ENCODE measurements around the gene ATP1A4. TPM values are rescaled to one million over a fixed set of nuclear protein-coding genes. Genes with fewer than 3 reads are reported as not detected.

Gene ATP1A4
- polyA plus RNA-seq, 3 donors = 1.00 to 16.0 TPM; not detected in 1

DNA sequence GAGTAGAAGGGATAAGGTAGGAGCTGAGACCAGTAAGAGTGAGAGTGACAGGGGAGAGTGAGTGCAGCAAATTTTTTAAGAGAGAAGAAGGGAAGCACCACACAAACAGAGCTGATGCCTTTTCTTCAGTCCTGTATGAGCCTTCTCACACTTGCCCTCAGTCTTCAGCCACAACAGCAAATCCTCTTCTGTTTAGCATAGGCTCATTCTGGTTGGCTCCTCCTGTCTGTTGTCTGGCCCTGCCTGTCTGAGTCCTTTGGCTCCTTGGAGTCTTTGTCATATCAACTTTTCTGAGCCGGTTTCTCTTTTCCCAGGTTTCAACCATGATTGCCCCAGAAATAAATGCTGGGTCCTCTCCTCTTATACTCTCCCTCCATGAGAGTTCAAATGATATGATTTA is 26.3 kb downstream of the ATP1A4 start:
- H3K27ac ChIP-seq (ENCODE audit: low read depth in 1 of 2, low read length in 2 of 2) = no peak overlapping the region
- Mint-ChIP-seq H3K9me3 (peaks cover 0 to 3% (median 0%) of the 10 kb centered on the region in 7 donors), H3K4me3 (peak overlapping the region in 1 of 2 donors; percentile 10), H3K4me1 (no peaks in the 10 kb centered on the region), H3K27ac (peak overlapping the region in 1 of 7 donors; percentile 61), H3K36me3 (peaks cover 0 to 4% of the 10 kb centered on the region in 2 donors), H3K27me3 (ENCODE audit: low read depth in 3 of 3) (peaks cover 4 to 7% (median 5%) of the 10 kb centered on the region in 3 donors)
- no peak overlapping the region for H3K9ac ChIP-seq (ENCODE audit: insufficient read depth, low read length, poor library complexity, severe bottlenecking)
- H3K9me3 ChIP-seq (replicated peaks in 1 of 2; ENCODE audit: control insufficient read depth in 1 of 2, insufficient read depth in 1 of 2, low read length in 2 of 2) = no peaks in the 10 kb centered on the region
- H4K20me1 ChIP-seq (ENCODE audit: insufficient read depth, low read length) = no peaks in the 10 kb centered on the region
- no peak for DNase-seq
- TF ChIP-seq, protein P1, sequence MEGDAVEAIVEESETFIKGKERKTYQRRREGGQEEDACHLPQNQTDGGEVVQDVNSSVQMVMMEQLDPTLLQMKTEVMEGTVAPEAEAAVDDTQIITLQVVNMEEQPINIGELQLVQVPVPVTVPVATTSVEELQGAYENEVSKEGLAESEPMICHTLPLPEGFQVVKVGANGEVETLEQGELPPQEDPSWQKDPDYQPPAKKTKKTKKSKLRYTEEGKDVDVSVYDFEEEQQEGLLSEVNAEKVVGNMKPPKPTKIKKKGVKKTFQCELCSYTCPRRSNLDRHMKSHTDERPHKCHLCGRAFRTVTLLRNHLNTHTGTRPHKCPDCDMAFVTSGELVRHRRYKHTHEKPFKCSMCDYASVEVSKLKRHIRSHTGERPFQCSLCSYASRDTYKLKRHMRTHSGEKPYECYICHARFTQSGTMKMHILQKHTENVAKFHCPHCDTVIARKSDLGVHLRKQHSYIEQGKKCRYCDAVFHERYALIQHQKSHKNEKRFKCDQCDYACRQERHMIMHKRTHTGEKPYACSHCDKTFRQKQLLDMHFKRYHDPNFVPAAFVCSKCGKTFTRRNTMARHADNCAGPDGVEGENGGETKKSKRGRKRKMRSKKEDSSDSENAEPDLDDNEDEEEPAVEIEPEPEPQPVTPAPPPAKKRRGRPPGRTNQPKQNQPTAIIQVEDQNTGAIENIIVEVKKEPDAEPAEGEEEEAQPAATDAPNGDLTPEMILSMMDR (IDR thresholded peaks at IDR 0.05) = no peak
- no peaks in the 10 kb centered on the region for H3K79me2 ChIP-seq (ENCODE audit: insufficient read depth, low read length)
- H3K4me3 ChIP-seq (replicated peaks in 1 of 3; ENCODE audit: low read depth in 2 of 3, low read length in 3 of 3) = no peak overlapping the region
- WGBS (ENCODE audit: insufficient coverage) = no CpG with 5 or more reads among the region's 1 CpG
- peaks cover 0 to 8% of the 10 kb centered on the region in 2 donors for H3K36me3 ChIP-seq (replicated peaks in 1 of 2; ENCODE audit: control insufficient read depth in 1 of 2, insufficient read depth in 2 of 2, low read length in 2 of 2)
- no peaks in the 10 kb centered on the region for H3K4me1 ChIP-seq (ENCODE audit: control insufficient read depth in 1 of 2, insufficient read depth in 2 of 2, low read length in 2 of 2)
- intact Hi-C loops (cut with micrococcal nuclease) = no loop called here
- no peak overlapping the region for H2AFZ ChIP-seq (ENCODE audit: insufficient read depth, low read depth, low read length, poor library complexity, severe bottlenecking)
- no peaks in the 10 kb centered on the region for H3K27me3 ChIP-seq (ENCODE audit: control insufficient read depth in 2 of 2, insufficient read depth in 2 of 2, low read length in 2 of 2)
- H3K4me2 ChIP-seq (replicated peaks; ENCODE audit: extremely low read depth, low read length, poor library complexity, severe bottlenecking) = no peak overlapping the region

DNA sequence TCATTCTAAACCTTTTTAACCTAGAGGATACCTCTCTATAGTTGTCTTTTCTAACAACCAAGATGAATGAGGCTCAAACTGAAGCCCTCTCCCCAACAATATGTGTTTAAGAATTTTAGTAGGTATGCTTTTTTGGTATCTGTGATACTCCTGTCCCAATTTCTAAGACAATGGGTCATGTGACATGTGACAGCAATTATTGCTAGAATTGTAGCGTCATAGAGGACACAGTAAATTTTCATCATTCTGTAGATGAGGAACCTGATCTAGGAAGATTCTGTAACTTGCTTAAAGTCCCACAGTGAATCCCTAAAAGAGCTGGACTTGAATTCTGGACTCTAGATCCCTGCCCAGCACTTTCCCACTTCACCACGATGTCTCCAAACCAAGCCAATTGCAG is 27.3 kb downstream of the ATP1A4 start:
- no peak overlapping the region for H3K4me3 ChIP-seq (replicated peaks in 1 of 3; ENCODE audit: low read depth in 2 of 3, low read length in 3 of 3)
- peaks cover 0 to 8% of the 10 kb centered on the region in 2 donors for H3K36me3 ChIP-seq (replicated peaks in 1 of 2; ENCODE audit: control insufficient read depth in 1 of 2, insufficient read depth in 2 of 2, low read length in 2 of 2)
- no peaks in the 10 kb centered on the region for H3K79me2 ChIP-seq (ENCODE audit: insufficient read depth, low read length)
- H3K27ac ChIP-seq (ENCODE audit: low read depth in 1 of 2, low read length in 2 of 2) = no peak overlapping the region
- H3K9ac ChIP-seq (ENCODE audit: insufficient read depth, low read length, poor library complexity, severe bottlenecking) = no peak overlapping the region
- no peak overlapping the region for H2AFZ ChIP-seq (ENCODE audit: insufficient read depth, low read depth, low read length, poor library complexity, severe bottlenecking)
- H3K27me3 ChIP-seq (ENCODE audit: control insufficient read depth in 2 of 2, insufficient read depth in 2 of 2, low read length in 2 of 2) = no peaks in the 10 kb centered on the region
- H3K4me2 ChIP-seq (replicated peaks; ENCODE audit: extremely low read depth, low read length, poor library complexity, severe bottlenecking) = no peak overlapping the region
- peaks cover 4 to 7% (median 5%) of the 10 kb centered on the region in 3 donors for H3K27me3 Mint-ChIP-seq (ENCODE audit: low read depth in 3 of 3)
- DNase-seq = no peak
- H3K9me3 Mint-ChIP-seq = peaks cover 0 to 3% (median 0%) of the 10 kb centered on the region in 7 donors
- no peaks in the 10 kb centered on the region for H3K4me1 Mint-ChIP-seq
- no peak overlapping the region for H3K4me3 Mint-ChIP-seq
- no peaks in the 10 kb centered on the region for H3K9me3 ChIP-seq (replicated peaks in 1 of 2; ENCODE audit: control insufficient read depth in 1 of 2, insufficient read depth in 1 of 2, low read length in 2 of 2)
- WGBS (ENCODE audit: insufficient coverage) = 80% methylated on average over 2 of the region's 2 CpGs
- TF ChIP-seq, protein P1 (IDR thresholded peaks at IDR 0.05) = no peak
- H3K4me1 ChIP-seq (ENCODE audit: control insufficient read depth in 1 of 2, insufficient read depth in 2 of 2, low read length in 2 of 2) = no peaks in the 10 kb centered on the region
- intact Hi-C loops (cut with micrococcal nuclease) = no loop called here
- no peak overlapping the region for H3K27ac Mint-ChIP-seq
- no peaks in the 10 kb centered on the region for H4K20me1 ChIP-seq (ENCODE audit: insufficient read depth, low read length)
- no peaks in the 10 kb centered on the region for H3K36me3 Mint-ChIP-seq
